GM10266 (cell line): ENCODE results near the gene CPM.

Source experiments
- DNase-seq: peaks from one replicate; pipeline ENCODE4 v3.0.0; 2012; ENCODE audit errors: extremely low spot score
- CTCF ChIP-seq: IDR thresholded peaks from 2 replicates; pipeline ENCODE4 v1.5.1; 2012; ENCODE audit warnings: mild to moderate bottlenecking, low read depth; ENCODE audit not compliant: control insufficient read depth, insufficient read depth; ENCODE audit errors: missing control alignments

CPM gene

GRCh38 chr12:68854554-68854953, 78.4 kb downstream of the CPM start:
- no peak for TF ChIP-seq CTCF
- DNase-seq = no peak

DNA sequence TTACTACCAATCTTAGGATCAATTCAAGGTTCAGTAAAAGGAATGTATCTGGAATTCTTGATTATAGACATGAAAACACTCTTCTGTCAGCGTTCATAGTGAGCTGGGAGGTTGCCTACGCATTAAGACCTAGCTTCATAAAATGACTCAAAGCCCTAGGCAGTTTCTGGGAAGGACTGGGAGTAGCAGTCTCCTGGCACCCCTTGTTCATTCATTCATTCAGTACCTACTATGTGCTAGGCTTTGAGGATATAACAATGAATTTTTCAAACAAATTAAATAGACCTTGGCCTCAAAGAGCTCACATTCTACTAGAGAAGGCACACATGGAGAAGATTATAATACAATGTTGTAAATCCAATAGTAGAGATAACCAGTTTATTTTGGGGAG, 78.9 kb downstream of the CPM start:
- TF ChIP-seq CTCF = no peak
- no peak for DNase-seq

DNA sequence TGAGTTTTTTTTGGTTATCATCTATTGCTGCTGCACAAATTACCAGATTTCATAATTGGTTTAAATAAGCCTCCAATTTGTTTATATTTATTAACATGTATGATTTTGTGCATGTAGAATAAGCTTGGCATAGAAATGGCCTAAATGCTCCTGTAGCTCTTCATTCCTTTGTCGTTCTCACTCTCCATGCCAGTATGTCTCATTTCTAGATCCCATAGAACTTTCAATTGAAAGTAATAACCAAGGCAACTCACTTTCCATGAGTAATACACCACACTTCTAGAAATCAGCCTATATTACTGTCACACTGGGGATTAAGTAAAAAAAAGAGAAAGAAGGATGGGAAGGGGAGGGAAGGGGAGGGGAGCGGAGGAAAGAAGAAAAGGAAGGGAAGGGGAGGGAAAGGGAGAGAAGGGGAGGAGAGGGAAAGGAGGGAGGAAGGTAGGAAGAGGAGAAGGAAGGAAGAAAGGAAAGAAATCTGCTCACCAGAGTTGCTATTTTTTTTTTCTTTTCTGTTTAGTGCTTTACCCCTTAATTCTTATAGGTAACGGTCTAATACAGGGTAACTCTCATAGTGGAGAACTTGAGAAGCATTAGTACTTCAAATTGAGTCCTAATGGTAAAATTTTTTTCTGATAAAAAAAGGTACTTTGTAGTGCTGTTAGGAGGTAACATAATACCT, 79.4 kb downstream of the CPM start:
- DNase-seq = no peak
- no peak for TF ChIP-seq CTCF

DNA sequence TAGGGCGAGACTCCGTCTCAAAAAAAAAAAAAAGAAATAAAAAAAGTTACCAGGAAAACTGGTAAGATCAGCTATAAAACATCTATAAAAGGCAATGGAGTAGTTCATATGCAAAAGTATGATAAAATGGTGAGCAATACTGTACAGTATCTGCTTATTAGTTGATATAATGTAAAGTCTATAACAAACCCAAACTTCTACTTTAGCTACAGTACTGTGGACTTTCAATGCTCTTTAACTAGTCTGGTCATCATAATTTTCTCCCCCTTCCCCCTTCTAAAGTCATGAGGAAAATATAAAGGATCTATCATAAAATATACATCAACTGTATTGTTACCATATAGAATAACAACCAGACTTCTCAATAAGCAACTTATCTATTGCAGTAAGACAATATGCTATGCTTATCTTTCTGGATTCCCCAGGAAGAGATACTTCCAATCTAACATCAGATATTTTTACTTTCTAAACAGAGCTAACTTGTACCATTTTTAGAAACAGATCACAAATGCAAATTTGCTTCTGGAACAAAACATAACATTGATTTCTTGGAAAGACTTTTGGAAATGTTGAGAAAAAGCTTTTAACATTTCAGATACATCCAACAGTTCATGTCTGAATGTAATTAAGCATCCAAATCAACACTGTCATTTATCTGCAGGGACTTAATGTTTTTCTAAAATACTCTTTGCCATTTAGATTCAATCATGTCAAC, 81.2 kb downstream of the CPM start:
- no peak for TF ChIP-seq CTCF
- DNase-seq = no peak

- no peak for DNase-seq
Measured at GRCh38 chr12:68850390-68850789, 82.6 kb downstream of the CPM start.

GRCh38 chr12:68846811-68847210, 86.2 kb downstream of the CPM start:
- no peak for TF ChIP-seq CTCF
- DNase-seq = no peak

More at GRCh38 chr12:68850390-68850789, 82.6 kb downstream of the CPM start:
- TF ChIP-seq CTCF = no peak

- no peak for TF ChIP-seq CTCF
- DNase-seq = no peak
Measured at GRCh38 chr12:68844788-68845695, 87.9 kb downstream of the CPM start.
